Stimulated activated CD4-positive, alpha-beta T cell treated with anti-CD3 and anti-CD28 coated beads, Interleukin-12 subunit alpha, Interleukin-12 subunit beta, amount 100 ng/mL, for 24 hours (primary cell): Measurements from ENCODE around the gene TNNC1.

Experiments
- DNase-seq, 2 experiments: peaks; one replicate each; pipeline ENCODE4 v3.0.0-alpha.2; 2020; ENCODE audit warnings: low read depth in 2 of 2

The TNNC1 gene

GRCh38 chr3:52458770-52459545, 5.1 kb upstream of the TNNC1 start:
- no peak for DNase-seq

GRCh38 chr3:52458031-52458760, 4.4 kb upstream of the TNNC1 start:
- DNase-seq: no peak

- no peak for DNase-seq
Observed at GRCh38 chr3:52456800-52457183, 3.0 kb upstream of the TNNC1 start.

GRCh38 chr3:52456169-52456799, 2.4 kb upstream of the TNNC1 start:
- DNase-seq: no peak

- DNase-seq: peak; percentile 88 to 95
Observed at GRCh38 chr3:52455283-52456168, 1.7 kb upstream of the TNNC1 start, which contains the start of gene NISCH. TSS of gene NISCH (plus strand) at chr3:52455604. CDS start at chr3:52455642, 38 bp downstream.

GRCh38 chr3:52454938-52455282, 1.1 kb upstream of the TNNC1 start:
- no peak for DNase-seq

- DNase-seq: no peak
Observed at GRCh38 chr3:52454250-52454937, 553 bp upstream of the TNNC1 start.

- no peak for DNase-seq
Observed at GRCh38 chr3:52452570-52453221, 1.1 kb downstream of the TNNC1 start.

GRCh38 chr3:52452126-52452525, 1.7 kb downstream of the TNNC1 start:
- no peak for DNase-seq

GRCh38 chr3:52451237-52452083, 2.4 kb downstream of the TNNC1 start:
- no peak for DNase-seq

- DNase-seq: no peak
Observed at GRCh38 chr3:52450489-52451236, 3.2 kb downstream of the TNNC1 start.

- no peak for DNase-seq
Observed at GRCh38 chr3:52447512-52448355, 6.1 kb downstream of the TNNC1 start.

- peak; percentile 42 to 72 for DNase-seq
Observed at GRCh38 chr3:52446631-52447511, 7.0 kb downstream of the TNNC1 start.

- DNase-seq: no peak
Observed at GRCh38 chr3:52446042-52446441, 7.8 kb downstream of the TNNC1 start.

GRCh38 chr3:52444860-52445793, 8.7 kb downstream of the TNNC1 start, which contains the start of gene SEMA3G:
TSS of gene SEMA3G (minus strand) at chr3:52445103. CDS start at chr3:52445027, 76 bp downstream.
- DNase-seq: peak; percentile 53 to 77
